Measurements from ENCODE around the gene PCDHB11.
"Not testable (repeated sequence)": the region's sequence is repeated elsewhere in the genome, so short reads cannot be mapped to it uniquely, and the experiment has no call there.

The PCDHB11 gene

GRCh38 chr5:141199359-141200235, at the start of gene PCDHB11:
Gene PCDHB11, plus strand, starts transcription at chr5:141199627. Its CDS starts 148 bp downstream, at chr5:141199775.
- in situ Hi-C loops (cut with MboI; ENCODE audit: low sequenced_read_pairs): no loop called here

- in situ Hi-C loops (cut with MboI; ENCODE audit: low sequenced_read_pairs): no loop called here
Measured at GRCh38 chr5:141149812-141150211, 49.6 kb upstream of the PCDHB11 start, which contains the start of gene PCDHB6. Gene PCDHB6, plus strand, starts transcription at chr5:141150057. Its CDS starts 201 bp downstream, at chr5:141150258.

GRCh38 chr5:141150224-141150992, 49.0 kb upstream of the PCDHB11 start:
- in situ Hi-C loops (cut with MboI; ENCODE audit: low sequenced_read_pairs): no loop called here

GRCh38 chr5:141150993-141151325, 48.5 kb upstream of the PCDHB11 start:
- in situ Hi-C loops (cut with MboI; ENCODE audit: low sequenced_read_pairs): no loop called here

GRCh38 chr5:141151632-141152031, 47.8 kb upstream of the PCDHB11 start:
- in situ Hi-C loops (cut with MboI; ENCODE audit: low sequenced_read_pairs): not testable (repeated sequence)

GRCh38 chr5:141152096-141152495, 47.3 kb upstream of the PCDHB11 start:
- in situ Hi-C loops (cut with MboI; ENCODE audit: low sequenced_read_pairs): not testable (repeated sequence)

GRCh38 chr5:141155540-141156374, 43.7 kb upstream of the PCDHB11 start:
- in situ Hi-C loops (cut with MboI; ENCODE audit: low sequenced_read_pairs): no loop called here

GRCh38 chr5:141157356-141157755, 42.1 kb upstream of the PCDHB11 start:
- in situ Hi-C loops (cut with MboI; ENCODE audit: low sequenced_read_pairs): not testable (repeated sequence)

GRCh38 chr5:141157901-141158300, 41.5 kb upstream of the PCDHB11 start:
- in situ Hi-C loops (cut with MboI; ENCODE audit: low sequenced_read_pairs): not testable (repeated sequence)

- in situ Hi-C loops (cut with MboI; ENCODE audit: low sequenced_read_pairs): no loop called here
Measured at GRCh38 chr5:141172381-141173204, 26.8 kb upstream of the PCDHB11 start, which contains the start of gene PCDHB7. Gene PCDHB7, plus strand, starts transcription at chr5:141172644. Its CDS starts 192 bp downstream, at chr5:141172836.

GRCh38 chr5:141174291-141175104, 24.9 kb upstream of the PCDHB11 start:
- in situ Hi-C loops (cut with MboI; ENCODE audit: low sequenced_read_pairs): not testable (repeated sequence)

- in situ Hi-C loops (cut with MboI; ENCODE audit: low sequenced_read_pairs): no loop called here
Measured at GRCh38 chr5:141175933-141176332, 23.5 kb upstream of the PCDHB11 start.

- in situ Hi-C loops (cut with MboI; ENCODE audit: low sequenced_read_pairs): not testable (repeated sequence)
Measured at GRCh38 chr5:141177577-141178191, 21.7 kb upstream of the PCDHB11 start, which contains the start of gene PCDHB8. Gene PCDHB8, plus strand, starts transcription at chr5:141177790. Its CDS starts 245 bp downstream, at chr5:141178035.

GRCh38 chr5:141179371-141179770, 20.1 kb upstream of the PCDHB11 start:
- in situ Hi-C loops (cut with MboI; ENCODE audit: low sequenced_read_pairs): not testable (repeated sequence)

GRCh38 chr5:141179876-141180275, 19.6 kb upstream of the PCDHB11 start:
- in situ Hi-C loops (cut with MboI; ENCODE audit: low sequenced_read_pairs): not testable (repeated sequence)

- in situ Hi-C loops (cut with MboI; ENCODE audit: low sequenced_read_pairs): no loop called here
Measured at GRCh38 chr5:141180313-141180712, 19.1 kb upstream of the PCDHB11 start.

- in situ Hi-C loops (cut with MboI; ENCODE audit: low sequenced_read_pairs): no loop called here
Measured at GRCh38 chr5:141182248-141182647, 17.2 kb upstream of the PCDHB11 start, which contains the start of gene PCDHB16. Gene PCDHB16, plus strand, starts transcription at chr5:141182387. Its CDS starts 173 bp downstream, at chr5:141182560.

- in situ Hi-C loops (cut with MboI; ENCODE audit: low sequenced_read_pairs): not testable (repeated sequence)
Measured at GRCh38 chr5:141184117-141184855, 15.1 kb upstream of the PCDHB11 start.

Data from HL-60/S4 treated with phorbol 12-myristate 13-acetate at 8.2 ng/mL for 4 days and 3 days (cell line).